Hypothalamus (tissue), 51 donors: ENCODE measurements around the gene TRAK2.
A peak's percentile ranks its signal among the peaks of the same experiment; 100 is the strongest.
"Not testable (repeated sequence)": the region's sequence is repeated elsewhere in the genome, so short reads cannot be mapped to it uniquely, and the experiment has no call there.

Experiments used
- DNase-seq, 51 donors: peaks; one replicate each; lab custom pipeline; 2025; lab: John Stamatoyannopoulos, UW

TRAK2 gene

GRCh38 chr2:201452058-201452921 is 1.0 kb upstream of the TRAK2 start:
- peak in 9 of 51 donors; percentile 35 to 72 (median 60) for DNase-seq

- peak in 4 of 51 donors; percentile 50 to 75 (median 67) for DNase-seq
Measured at GRCh38 chr2:201450954-201451291, 335 bp downstream of the TRAK2 start.

GRCh38 chr2:201448701-201449100 is 2.6 kb downstream of the TRAK2 start:
- DNase-seq, result no peak

- DNase-seq, result no peak
Measured at GRCh38 chr2:201448061-201448460, 3.2 kb downstream of the TRAK2 start.

- DNase-seq, result no peak
Measured at GRCh38 chr2:201447086-201447485, 4.2 kb downstream of the TRAK2 start.

- DNase-seq, result no peak
Measured at GRCh38 chr2:201444746-201445465, 6.4 kb downstream of the TRAK2 start.

- DNase-seq, result no peak
Measured at GRCh38 chr2:201441409-201441808, 9.8 kb downstream of the TRAK2 start.

- no peak for DNase-seq
Measured at GRCh38 chr2:201440182-201440581, 11.1 kb downstream of the TRAK2 start.

- DNase-seq, result not testable (repeated sequence)
Measured at GRCh38 chr2:201439336-201439922, 11.8 kb downstream of the TRAK2 start.

- DNase-seq, result no peak
Measured at GRCh38 chr2:201436141-201436540, 15.1 kb downstream of the TRAK2 start.

- DNase-seq, result no peak
Measured at GRCh38 chr2:201433394-201433995, 17.8 kb downstream of the TRAK2 start.

GRCh38 chr2:201432621-201433393 is 18.5 kb downstream of the TRAK2 start:
- DNase-seq, result peak in 1 of 51 donors; percentile 22

GRCh38 chr2:201432038-201432620 is 19.1 kb downstream of the TRAK2 start:
- no peak for DNase-seq

GRCh38 chr2:201430839-201431238 is 20.4 kb downstream of the TRAK2 start:
- DNase-seq, result no peak

GRCh38 chr2:201430322-201430721 is 20.9 kb downstream of the TRAK2 start:
- DNase-seq, result not testable (repeated sequence)

GRCh38 chr2:201429835-201430234 is 21.4 kb downstream of the TRAK2 start:
- DNase-seq, result not testable (repeated sequence)

GRCh38 chr2:201428366-201428765 is 22.9 kb downstream of the TRAK2 start:
- DNase-seq, result not testable (repeated sequence)

GRCh38 chr2:201425952-201426351 is 25.3 kb downstream of the TRAK2 start:
- DNase-seq, result no peak

GRCh38 chr2:201420442-201421113 is 30.7 kb downstream of the TRAK2 start:
- no peak for DNase-seq
